ENCODE measurements around the gene MORN5. TPM values are rescaled to one million over a fixed set of nuclear protein-coding genes. Genes with fewer than 3 reads are reported as not detected.
"Not testable (repeated sequence)": the region's sequence is repeated elsewhere in the genome, so short reads cannot be mapped to it uniquely, and the experiment has no call there.

The MORN5 gene
- total RNA-seq, 1 donor from 2014 or later = not detected

- TF ChIP-seq, protein P1, sequence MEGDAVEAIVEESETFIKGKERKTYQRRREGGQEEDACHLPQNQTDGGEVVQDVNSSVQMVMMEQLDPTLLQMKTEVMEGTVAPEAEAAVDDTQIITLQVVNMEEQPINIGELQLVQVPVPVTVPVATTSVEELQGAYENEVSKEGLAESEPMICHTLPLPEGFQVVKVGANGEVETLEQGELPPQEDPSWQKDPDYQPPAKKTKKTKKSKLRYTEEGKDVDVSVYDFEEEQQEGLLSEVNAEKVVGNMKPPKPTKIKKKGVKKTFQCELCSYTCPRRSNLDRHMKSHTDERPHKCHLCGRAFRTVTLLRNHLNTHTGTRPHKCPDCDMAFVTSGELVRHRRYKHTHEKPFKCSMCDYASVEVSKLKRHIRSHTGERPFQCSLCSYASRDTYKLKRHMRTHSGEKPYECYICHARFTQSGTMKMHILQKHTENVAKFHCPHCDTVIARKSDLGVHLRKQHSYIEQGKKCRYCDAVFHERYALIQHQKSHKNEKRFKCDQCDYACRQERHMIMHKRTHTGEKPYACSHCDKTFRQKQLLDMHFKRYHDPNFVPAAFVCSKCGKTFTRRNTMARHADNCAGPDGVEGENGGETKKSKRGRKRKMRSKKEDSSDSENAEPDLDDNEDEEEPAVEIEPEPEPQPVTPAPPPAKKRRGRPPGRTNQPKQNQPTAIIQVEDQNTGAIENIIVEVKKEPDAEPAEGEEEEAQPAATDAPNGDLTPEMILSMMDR (conservative IDR thresholded peaks at IDR 0.05; ENCODE audit: low read depth, low read length) = no peak
- H3K4me3 ChIP-seq (ENCODE audit: low read depth, low read length) = no peak overlapping the region
- no peak for DNase-seq (ENCODE audit: low read depth)
Measured at GRCh38 chr9:122116040-122116439, 43.7 kb upstream of the MORN5 start.

GRCh38 chr9:122116448-122117173 lies 43.1 kb upstream of the MORN5 start:
- no peak overlapping the region for H3K4me3 ChIP-seq (ENCODE audit: low read depth, low read length)
- TF ChIP-seq, protein P1 (conservative IDR thresholded peaks at IDR 0.05; ENCODE audit: low read depth, low read length) = no peak
- DNase-seq (ENCODE audit: low read depth) = no peak

- not testable (repeated sequence) for H3K4me3 ChIP-seq (ENCODE audit: low read depth, low read length); DNase-seq (ENCODE audit: low read depth)
Measured at GRCh38 chr9:122117241-122117640, 42.5 kb upstream of the MORN5 start.

DNA sequence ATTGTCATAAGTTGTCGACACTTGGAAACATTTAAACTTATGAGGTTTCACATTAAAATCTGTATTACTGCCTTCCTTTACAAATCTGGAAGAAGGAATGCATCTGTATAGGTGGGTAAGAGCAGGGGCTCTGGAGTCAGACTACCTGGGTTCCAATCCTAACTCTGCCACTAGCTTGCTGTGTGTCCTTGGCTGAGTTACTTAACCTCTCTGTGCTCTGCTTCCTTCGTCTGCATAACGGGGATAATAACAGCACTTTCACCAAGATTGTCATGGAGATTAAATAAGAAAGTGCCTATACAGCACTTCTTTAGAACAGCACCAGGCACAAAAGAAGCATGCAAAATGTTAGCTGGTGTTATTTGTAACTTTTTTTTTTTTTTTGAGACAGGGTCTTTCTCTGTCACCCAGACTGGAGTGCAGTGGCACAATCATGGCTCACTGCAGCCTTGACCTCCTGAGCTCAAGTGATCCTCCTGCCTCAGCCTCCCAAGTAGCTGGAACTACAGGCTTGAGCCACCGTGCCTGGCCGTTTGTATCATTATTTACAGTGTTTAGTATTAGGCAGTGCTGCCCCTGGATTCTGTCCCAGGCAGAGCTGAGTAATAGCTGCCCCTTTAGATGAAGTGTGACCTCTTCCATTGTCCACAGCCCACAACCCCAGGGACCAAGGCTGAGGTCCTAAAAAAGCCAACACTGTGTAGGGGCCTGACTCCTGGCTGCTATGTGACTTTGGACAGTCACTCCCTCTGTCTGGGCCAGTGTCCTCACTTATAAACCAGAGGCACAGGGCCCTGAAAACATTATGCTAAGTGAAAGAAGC lies 41.2 kb upstream of the MORN5 start:
- TF ChIP-seq, protein P1 (conservative IDR thresholded peaks at IDR 0.05; ENCODE audit: low read depth, low read length) = no peak
- no peak overlapping the region for H3K4me3 ChIP-seq (ENCODE audit: low read depth, low read length)
- DNase-seq (ENCODE audit: low read depth) = no peak

DNA sequence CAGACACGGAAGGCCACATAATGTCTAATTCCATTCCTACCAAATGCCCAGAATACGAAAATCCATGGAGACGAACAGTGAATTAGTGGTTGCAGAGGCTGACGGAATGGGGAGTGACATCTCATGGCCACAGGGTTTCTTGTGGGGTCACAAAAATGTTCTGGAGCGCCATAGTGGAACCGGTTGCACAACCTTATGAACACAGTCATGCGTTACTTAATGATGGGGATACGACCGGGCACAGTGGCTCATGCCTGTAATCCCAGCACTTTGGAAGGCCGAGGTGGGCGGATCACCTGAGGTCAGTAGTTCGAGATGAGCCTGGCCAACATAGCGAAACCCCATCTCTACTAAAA lies 40.6 kb upstream of the MORN5 start:
- TF ChIP-seq, protein P1 (conservative IDR thresholded peaks at IDR 0.05; ENCODE audit: low read depth, low read length) = no peak
- H3K4me3 ChIP-seq (ENCODE audit: low read depth, low read length) = no peak overlapping the region
- no peak for DNase-seq (ENCODE audit: low read depth)

DNA sequence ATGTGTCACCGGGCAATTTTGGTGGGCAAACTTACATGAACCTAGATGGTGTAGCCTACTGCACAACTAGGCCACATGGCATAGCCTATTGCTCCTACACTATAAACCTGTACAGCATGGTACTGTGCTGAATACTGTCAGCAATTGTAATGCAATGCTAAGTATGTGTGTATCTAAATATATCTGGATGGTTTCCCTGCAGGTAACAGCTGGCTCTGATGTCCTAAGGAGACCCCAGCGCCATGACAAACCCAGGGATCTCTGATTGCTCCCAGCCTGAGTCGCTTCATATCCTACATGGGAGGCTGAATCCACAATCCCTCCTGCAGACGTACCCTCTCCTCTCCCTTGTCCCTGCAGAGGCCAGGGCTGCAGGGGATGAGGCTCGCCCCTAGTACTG lies 40.0 kb upstream of the MORN5 start:
- no peak for DNase-seq (ENCODE audit: low read depth)
- no peak overlapping the region for H3K4me3 ChIP-seq (ENCODE audit: low read depth, low read length)
- TF ChIP-seq, protein P1 (conservative IDR thresholded peaks at IDR 0.05; ENCODE audit: low read depth, low read length) = no peak

GRCh38 chr9:122120316-122121071 lies 39.2 kb upstream of the MORN5 start:
- TF ChIP-seq, protein P1 (conservative IDR thresholded peaks at IDR 0.05; ENCODE audit: low read depth, low read length) = no peak
- DNase-seq (ENCODE audit: low read depth) = no peak
- H3K4me3 ChIP-seq (ENCODE audit: low read depth, low read length) = no peak overlapping the region
